Activated CD4-positive, alpha-beta T cell treated with anti-CD3 and anti-CD28 coated beads for 48 hours (primary cell): ENCODE measurements around the gene MAML2.

Experiments
- DNase-seq: peaks from one replicate; pipeline ENCODE4 v3.0.0-alpha.2; 2020

Gene MAML2

DNA sequence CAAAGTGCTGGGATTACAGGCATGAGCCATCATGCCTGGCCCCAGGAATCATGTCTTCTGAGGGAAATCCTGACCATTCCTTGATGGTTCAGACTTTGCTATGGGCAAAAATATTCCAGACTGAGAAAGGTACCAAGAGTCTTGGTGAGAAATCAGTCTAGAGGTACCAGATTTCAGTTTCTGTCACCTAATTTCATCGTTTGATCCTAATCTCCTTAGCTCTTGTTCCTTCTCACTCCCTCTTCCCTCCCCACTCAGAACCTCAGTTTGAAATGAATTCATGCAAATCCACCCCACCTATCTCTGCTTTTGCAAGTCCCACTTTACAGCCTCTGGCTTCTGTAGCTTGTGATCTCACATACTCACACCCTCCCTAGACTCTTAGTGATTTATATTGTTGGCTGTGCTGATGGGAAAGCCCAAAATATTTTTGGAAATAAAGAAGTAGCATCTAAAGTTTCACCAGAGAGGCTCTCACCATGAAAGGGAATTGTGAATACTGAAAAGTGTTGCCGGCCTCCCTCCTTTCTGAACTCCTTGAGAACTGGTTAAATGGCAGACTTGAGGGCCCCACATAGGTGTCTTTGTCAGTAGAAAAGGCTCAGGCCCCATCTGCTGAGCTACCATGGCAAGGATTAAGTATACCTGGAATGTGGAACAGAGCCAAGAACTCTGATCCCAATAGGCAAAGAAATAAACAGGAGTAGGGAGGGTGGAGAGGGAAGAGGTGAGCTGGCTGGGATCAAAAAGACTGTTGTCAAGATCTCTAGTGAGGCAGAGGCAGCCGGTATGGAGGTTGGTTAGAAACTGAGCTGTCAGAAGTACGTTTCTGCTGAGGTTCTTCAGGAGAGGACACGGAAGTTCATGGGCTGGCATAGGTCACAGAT, 228.6 kb downstream of the MAML2 start:
- no peak for DNase-seq

- no peak for DNase-seq
Observed at GRCh38 chr11:96113193-96113681, 229.8 kb downstream of the MAML2 start.

GRCh38 chr11:96112192-96113128, 230.5 kb downstream of the MAML2 start:
- peak; percentile 48 for DNase-seq

GRCh38 chr11:96111308-96111707, 231.7 kb downstream of the MAML2 start:
- DNase-seq: no peak

GRCh38 chr11:96110302-96110701, 232.7 kb downstream of the MAML2 start:
- DNase-seq: no peak

DNA sequence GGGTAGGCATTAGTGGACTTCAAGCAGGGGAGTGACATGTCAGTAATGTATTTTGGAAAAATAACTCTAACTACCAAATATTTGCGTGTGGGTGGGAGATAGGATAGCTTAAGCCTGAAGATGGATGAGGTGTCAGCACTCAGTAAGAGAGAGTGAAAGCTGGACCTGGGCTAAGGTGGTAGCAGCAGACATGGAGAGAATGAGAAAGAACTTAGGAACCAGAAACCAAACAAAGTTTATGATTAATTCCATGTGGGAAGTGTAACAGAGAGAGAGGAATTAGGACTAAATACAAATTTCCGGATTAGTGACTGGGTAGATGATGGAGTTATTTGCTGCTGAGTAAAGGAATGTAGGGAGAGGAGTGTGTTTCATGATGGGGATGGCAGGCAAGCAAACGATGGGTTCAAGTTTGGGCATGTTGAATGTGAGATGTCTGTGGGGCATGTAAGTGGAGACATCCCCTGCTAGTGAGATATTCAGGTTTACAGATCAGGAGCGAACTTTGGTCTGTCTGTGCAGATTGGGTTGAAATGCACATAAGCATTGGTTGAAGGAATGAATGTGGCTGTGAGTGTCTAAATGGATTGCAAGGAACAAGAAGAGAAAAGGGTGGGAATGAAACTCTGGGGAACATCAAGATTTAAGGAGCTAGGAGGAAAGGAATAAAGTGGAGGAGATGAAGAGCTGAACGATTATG, 233.5 kb downstream of the MAML2 start:
- no peak for DNase-seq

- peak; percentile 21 for DNase-seq
Observed at GRCh38 chr11:96107143-96107824, 235.7 kb downstream of the MAML2 start.

DNA sequence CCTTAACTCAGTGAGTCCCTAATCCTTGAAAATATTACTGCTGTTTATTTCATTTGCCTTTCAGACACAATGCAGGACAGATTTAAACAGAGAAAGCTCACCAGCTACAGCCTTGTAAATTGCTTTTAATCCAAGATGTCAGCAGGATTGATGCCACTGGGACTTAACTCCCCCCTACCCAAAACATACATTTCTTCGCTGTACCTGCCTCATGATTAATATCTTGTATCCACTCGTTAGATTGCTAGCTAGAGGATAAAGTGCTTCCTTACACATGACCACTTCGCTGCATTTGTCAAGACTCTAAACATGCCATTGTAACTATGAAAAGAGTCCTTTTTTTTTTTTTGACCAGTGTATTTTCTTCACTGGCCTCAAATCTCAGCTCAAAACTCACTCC, 236.3 kb downstream of the MAML2 start:
- no peak for DNase-seq

DNA sequence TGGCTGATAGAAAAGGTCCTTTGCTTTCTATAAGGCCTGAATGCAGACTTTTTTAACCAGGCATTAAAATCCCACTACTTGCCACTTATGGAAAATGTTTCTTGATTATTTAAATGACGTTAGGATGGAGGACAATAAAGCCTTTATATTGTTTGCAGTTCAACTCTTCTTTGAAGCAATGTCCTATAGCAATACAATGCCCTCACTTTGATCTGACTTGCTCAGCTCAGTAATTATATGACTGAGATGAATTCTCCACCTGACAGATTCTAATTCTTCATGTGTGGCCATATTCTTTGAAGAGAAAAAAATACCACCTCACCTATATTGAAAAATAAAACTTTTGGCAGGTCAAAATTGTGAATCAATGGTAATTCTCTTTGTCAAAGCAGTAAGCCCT, 237.1 kb downstream of the MAML2 start:
- no peak for DNase-seq

GRCh38 chr11:96105197-96105895, 237.6 kb downstream of the MAML2 start:
- no peak for DNase-seq

DNA sequence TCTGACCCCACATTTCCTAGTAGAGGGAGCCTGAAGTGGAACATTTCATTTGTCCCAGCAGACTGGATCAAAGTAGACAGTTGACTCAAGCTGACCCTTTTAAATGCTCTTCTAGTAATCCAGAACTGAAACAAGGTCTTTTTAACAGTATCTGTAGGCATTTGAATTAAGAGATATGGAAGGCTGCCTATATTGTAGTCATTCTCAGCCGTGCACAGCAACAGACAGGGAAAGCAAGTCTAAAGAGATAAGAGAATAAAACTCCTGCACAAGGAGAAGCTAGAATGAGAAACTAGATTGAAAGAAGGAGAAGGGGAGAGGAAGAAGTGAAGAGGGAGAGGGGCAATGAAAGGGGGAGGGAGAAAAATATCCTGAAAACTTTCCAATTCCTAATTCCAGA, 238.5 kb downstream of the MAML2 start:
- DNase-seq: no peak

- DNase-seq: no peak
Observed at GRCh38 chr11:96103721-96104120, 239.3 kb downstream of the MAML2 start.

DNA sequence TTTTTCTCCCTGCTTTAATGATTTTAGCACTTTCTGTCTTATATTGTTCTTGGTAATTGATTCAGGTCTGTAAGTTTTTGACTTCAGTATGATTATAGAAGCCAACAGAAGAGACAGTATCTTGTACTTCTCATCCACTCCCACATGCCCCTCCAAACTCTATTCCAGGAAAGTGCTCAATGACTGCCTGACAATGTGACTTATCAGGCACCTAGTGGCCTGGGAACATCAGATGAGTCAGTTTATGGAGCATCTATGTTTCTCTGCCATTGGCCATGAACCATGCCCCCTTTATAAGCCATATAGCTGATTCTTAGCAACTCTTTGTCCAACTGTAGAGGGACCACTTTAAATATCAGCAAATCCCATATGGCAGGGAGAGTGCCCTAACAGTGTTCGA, 239.9 kb downstream of the MAML2 start:
- DNase-seq: no peak

GRCh38 chr11:96102664-96103078, 240.3 kb downstream of the MAML2 start:
- no peak for DNase-seq

GRCh38 chr11:96101146-96101545, 241.8 kb downstream of the MAML2 start:
- DNase-seq: no peak

DNA sequence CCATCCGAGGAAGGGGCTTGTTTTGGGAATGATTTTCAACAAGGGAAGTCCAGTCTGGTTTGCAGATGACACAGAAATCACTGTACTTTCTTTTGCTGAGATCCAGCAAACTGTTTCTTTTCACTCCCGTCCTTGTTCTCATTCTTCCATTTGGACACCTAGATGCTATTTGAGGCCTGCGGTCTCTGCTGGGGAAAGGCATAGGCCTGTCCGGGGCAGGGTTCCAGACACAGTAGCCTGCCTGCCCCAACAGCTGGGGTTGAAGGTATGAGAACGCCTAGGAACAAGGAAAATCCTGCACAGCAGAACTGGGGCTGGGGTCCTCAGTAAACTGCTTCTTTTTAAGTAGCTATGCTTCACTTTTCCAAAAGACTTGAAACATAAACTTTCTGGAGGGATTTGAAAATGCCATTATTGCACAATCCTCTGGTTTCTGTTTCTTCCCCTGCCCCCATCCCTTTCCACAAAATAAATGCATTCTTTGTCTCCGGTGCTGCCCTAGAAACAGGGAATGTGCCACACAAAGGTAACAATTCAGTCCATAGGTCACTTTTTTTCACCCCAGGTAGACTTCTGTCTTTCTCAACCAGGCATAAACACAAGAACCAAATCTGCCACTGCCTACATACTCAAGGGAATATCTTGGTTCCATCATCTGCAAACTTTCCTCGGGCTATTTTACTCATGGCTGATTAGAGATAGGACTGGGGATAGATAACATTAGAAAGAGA, 244.3 kb downstream of the MAML2 start:
- DNase-seq: no peak

- no peak for DNase-seq
Observed at GRCh38 chr11:96097844-96098421, 245.1 kb downstream of the MAML2 start.

- DNase-seq: no peak
Observed at GRCh38 chr11:96096360-96096759, 246.6 kb downstream of the MAML2 start.

GRCh38 chr11:96095884-96096303, 247.1 kb downstream of the MAML2 start:
- DNase-seq: no peak

GRCh38 chr11:96094156-96094555, 248.8 kb downstream of the MAML2 start:
- DNase-seq: no peak

DNA sequence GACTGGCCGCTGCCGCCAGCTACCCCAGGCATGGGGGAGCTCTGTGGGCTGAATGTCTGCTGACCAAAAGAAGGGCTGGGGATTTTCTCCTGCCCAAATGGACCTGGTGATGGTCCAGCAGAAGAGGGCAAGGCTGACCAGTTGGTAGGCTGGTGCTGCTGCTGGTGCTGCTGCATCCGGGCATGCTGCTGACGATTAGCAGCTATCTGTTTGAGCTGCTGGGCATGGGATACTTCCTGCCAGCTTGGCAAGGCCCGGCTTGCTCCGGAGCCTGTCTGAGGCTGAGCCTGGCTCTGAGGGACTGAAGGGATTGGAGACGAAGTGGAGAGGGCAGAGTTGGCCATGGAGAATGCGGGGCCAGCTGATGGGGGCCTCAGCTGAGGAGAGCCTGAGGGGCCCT, 250.5 kb downstream of the MAML2 start:
- DNase-seq: no peak
